GM19351 (cell line): ENCODE results near the gene ATG16L2.
"Not testable (repeated sequence)": the region's sequence is repeated elsewhere in the genome, so short reads cannot be mapped to it uniquely, and the experiment has no call there.

Source experiments
- ATAC-seq: cut with Tn5 transposase; IDR thresholded peaks from one replicate; pipeline ENCODE4 v1.9.1; 2021; ENCODE audit warnings: mild to moderate bottlenecking, moderate library complexity; ENCODE audit not compliant: unreplicated experiment

ATG16L2 gene

GRCh38 chr11:72799441-72799840, 14.8 kb upstream of the ATG16L2 start:
- no peak for ATAC-seq

- no peak for ATAC-seq
These were observed 11.4 kb upstream of the ATG16L2 start for GRCh38 chr11:72802822-72803221.

GRCh38 chr11:72805216-72805615, 9.0 kb upstream of the ATG16L2 start:
- no peak for ATAC-seq

GRCh38 chr11:72806378-72806777, 7.8 kb upstream of the ATG16L2 start:
- ATAC-seq = not testable (repeated sequence)

- ATAC-seq = no peak
These were observed 7.1 kb upstream of the ATG16L2 start for GRCh38 chr11:72807021-72807693.

- no peak for ATAC-seq
These were observed 6.4 kb upstream of the ATG16L2 start for GRCh38 chr11:72807792-72808191.

- no peak for ATAC-seq
These were observed 5.8 kb upstream of the ATG16L2 start for GRCh38 chr11:72808331-72808798.

GRCh38 chr11:72811686-72812085, 2.5 kb upstream of the ATG16L2 start:
- not testable (repeated sequence) for ATAC-seq

GRCh38 chr11:72812604-72812966, 1.6 kb upstream of the ATG16L2 start:
- ATAC-seq = no peak

- ATAC-seq = peak; percentile 34
These were observed 1.1 kb upstream of the ATG16L2 start for GRCh38 chr11:72812967-72813739.

- peak; percentile 42 for ATAC-seq
These were observed 398 bp upstream of the ATG16L2 start for GRCh38 chr11:72813740-72814285.

- ATAC-seq = no peak
These were observed 953 bp downstream of the ATG16L2 start for GRCh38 chr11:72815110-72815618.

- ATAC-seq = no peak
These were observed 2.3 kb downstream of the ATG16L2 start for GRCh38 chr11:72816404-72816990.

- ATAC-seq = no peak
These were observed 3.8 kb downstream of the ATG16L2 start for GRCh38 chr11:72817966-72818365.

- ATAC-seq = no peak
These were observed 4.8 kb downstream of the ATG16L2 start for GRCh38 chr11:72818971-72819370.

GRCh38 chr11:72820439-72821139, 6.4 kb downstream of the ATG16L2 start:
- no peak for ATAC-seq

GRCh38 chr11:72821221-72821919, 7.2 kb downstream of the ATG16L2 start:
- no peak for ATAC-seq

- ATAC-seq = peak; percentile 62
These were observed 7.9 kb downstream of the ATG16L2 start for GRCh38 chr11:72821920-72822799.

GRCh38 chr11:72823105-72823804, 9.0 kb downstream of the ATG16L2 start:
- no peak for ATAC-seq
